Lung (tissue), 12 donors: ENCODE results near the gene UBE2Q1. TPM values are rescaled to one million over a fixed set of nuclear protein-coding genes. Genes with fewer than 3 reads are reported as not detected.
A peak's percentile ranks its signal among the peaks of the same experiment; 100 is the strongest.
"Not testable (repeated sequence)": the region's sequence is repeated elsewhere in the genome, so short reads cannot be mapped to it uniquely, and the experiment has no call there.

Experiments used
- ATAC-seq: fragments of 200-7000 bp; cut with Tn5 transposase; one replicate; pipeline ENCODE4 v1.9.1; 2020; ENCODE audit warnings: moderate number of reproducible peaks; ENCODE audit not compliant: insufficient read depth, low FRiP score
- DNase-seq, 3 donors: peaks; one replicate each; pipeline ENCODE4 v3.0.0-alpha.2; 2013 to 2017
- H3K27ac ChIP-seq, 2 donors: one replicate each; pipeline ENCODE4 v1.5.1; 2013; ENCODE audit warnings: mild to moderate bottlenecking in 2 of 2, moderate library complexity in 2 of 2, control low read depth in 1 of 2, inconsistent platforms in 1 of 2, low read depth in 1 of 2, low read length in 1 of 2
- H3K27me3 ChIP-seq, 3 donors: one replicate each; pipeline ENCODE4 v1.5.1; 2013; ENCODE audit warnings: low read length in 2 of 3; ENCODE audit not compliant: control insufficient read depth in 3 of 3, insufficient read depth in 3 of 3
- H3K36me3 ChIP-seq, 4 donors: one replicate each; pipeline ENCODE4 v1.5.1; 2013; ENCODE audit warnings: low read length in 4 of 4, mild to moderate bottlenecking in 1 of 4, moderate library complexity in 1 of 4; ENCODE audit not compliant: control insufficient read depth in 4 of 4, insufficient read depth in 4 of 4
- H3K4me1 ChIP-seq, 5 donors: one replicate each; pipeline ENCODE4 v1.5.1; 2013; ENCODE audit warnings: low read length in 5 of 5, mild to moderate bottlenecking in 2 of 5, moderate library complexity in 1 of 5; ENCODE audit not compliant: control insufficient read depth in 5 of 5, insufficient read depth in 5 of 5
- H3K4me3 ChIP-seq: one replicate; pipeline ENCODE4 v1.5.1; 2013; ENCODE audit warnings: mild to moderate bottlenecking, control low read depth, moderate library complexity
- H3K9ac ChIP-seq, 2 donors: one replicate each; pipeline ENCODE4 v1.5.1; 2013; ENCODE audit warnings: low read length in 2 of 2, control low read depth in 1 of 2; ENCODE audit not compliant: insufficient read depth in 1 of 2
- H3K9me3 ChIP-seq, 4 donors: one replicate each; pipeline ENCODE4 v1.5.1; 2013; ENCODE audit warnings: low read length in 3 of 4, mild to moderate bottlenecking in 1 of 4, moderate library complexity in 1 of 4; ENCODE audit not compliant: control insufficient read depth in 4 of 4, insufficient read depth in 3 of 4
- CTCF ChIP-seq: IDR thresholded peaks from 2 replicates; pipeline ENCODE4 v1.5.1; 2012; ENCODE audit warnings: mild to moderate bottlenecking; ENCODE audit errors: control extremely low read depth, extremely low read depth
- WGBS, 2 donors: extraction: QIAGEN DNeasy Blood & Tissue Kit; methylation state at CpG; one replicate each; pipeline ENCODE4 v1.1.7; 2013; 5-methylcytosine and 5-hydroxymethylcytosine counted together
- polyA plus RNA-seq, 2 donors: library from polyadenylated mRNA; stranded (reverse); fragments of 200-250 nt; gene quantifications; one replicate each; pipeline ENCODE4 v1.2.1, GENCODE V29; 2013
- total RNA-seq, 2 donors: library from RNA; depleted of rRNA in 1 of 2; stranded (reverse); fragments of >200 nt in 1 of 2; gene quantifications; one replicate each; pipeline ENCODE4 v1.2.1, GENCODE V29; 2014 to 2021
- donor health status: control.
- donor health status: control.
- donor health status: Bipolar disorder and iron deficiency.
- donor health status: healthy.
- donor health status: DM: yes; HTN: yes; CAD: no.

Gene UBE2Q1
- total and polyA plus RNA-seq, 4 donors: 34.3 to 87.3 (median 43.3) TPM

- H3K9me3 ChIP-seq: no peaks in the 10 kb centered on the region
- no peaks in the 10 kb centered on the region for H3K36me3 ChIP-seq
- peaks cover 0 to 3% (median 0%) of the 10 kb centered on the region in 5 donors for H3K4me1 ChIP-seq
- no peak for TF ChIP-seq CTCF
- ATAC-seq (no peak), DNase-seq (no peak)
- no peak overlapping the region for H3K4me3 ChIP-seq
- no peak overlapping the region for H3K27ac ChIP-seq
- no peak overlapping the region for H3K9ac ChIP-seq
- H3K27me3 ChIP-seq: peaks cover 0 to 2% (median 0%) of the 10 kb centered on the region in 3 donors
- 88% methylated on average over 7 of the region's 7 CpGs for WGBS, 2 donors
Measured at GRCh38 chr1:154536570-154536969, 21.9 kb downstream of the UBE2Q1 start.

- Histone ChIP-seq H3K36me3 (no peaks in the 10 kb centered on the region), H3K4me1 (peaks cover 0 to 2% (median 0%) of the 10 kb centered on the region in 5 donors), H3K4me3 (no peak overlapping the region), H3K27me3 (no peaks in the 10 kb centered on the region), H3K27ac (no peak overlapping the region), H3K9ac (no peak overlapping the region), H3K9me3 (no peaks in the 10 kb centered on the region)
- WGBS, 2 donors: 62 to 76% methylated on average over 11 of the region's 11 CpGs
- no peak for ATAC-seq
- TF ChIP-seq CTCF: no peak
- DNase-seq: peak; percentile 48 to 70 (median 57)
Measured at GRCh38 chr1:154533952-154534844, 24.3 kb downstream of the UBE2Q1 start.

GRCh38 chr1:154531950-154532349 is 26.5 kb downstream of the UBE2Q1 start:
- H3K4me1 ChIP-seq, H3K27me3 ChIP-seq, H3K9me3 ChIP-seq, H3K4me3 ChIP-seq, H3K36me3 ChIP-seq, H3K9ac ChIP-seq, H3K27ac ChIP-seq, ATAC-seq, DNase-seq: not testable (repeated sequence)
- WGBS, 2 donors: 98 to 99% methylated on average over 10 to 13 of the region's 13 CpGs

GRCh38 chr1:154529308-154529707 is 29.2 kb downstream of the UBE2Q1 start:
- Histone ChIP-seq H3K9ac (no peak overlapping the region), H3K27ac (no peak overlapping the region), H3K27me3 (no peaks in the 10 kb centered on the region), H3K36me3 (peaks cover 0 to 2% (median 0%) of the 10 kb centered on the region in 4 donors), H3K4me1 (no peaks in the 10 kb centered on the region), H3K9me3 (no peaks in the 10 kb centered on the region), H3K4me3 (no peak overlapping the region)
- TF ChIP-seq CTCF: no peak
- WGBS, 2 donors: 96 to 97% methylated on average over 6 of the region's 6 CpGs
- no peak for DNase-seq
- ATAC-seq: no peak
